Fibroblast of lung (primary cell): Measurements from ENCODE around the gene ROM1.

Experiments used
- EZH2 ChIP-seq: IDR thresholded peaks from 2 replicates; pipeline ENCODE4 v1.5.1; 2012; ENCODE audit warnings: low read length, control low read depth, mild to moderate bottlenecking; ENCODE audit errors: missing control alignments
- TF ChIP-seq, protein P1 (sequence below), 2 donors: IDR thresholded peaks in 1 of 2; conservative IDR thresholded peaks in 1 of 2; 1 replicate in 1 of 2; 2 replicates in 1 of 2; pipeline ENCODE4 v1.5.1; 2011 to 2012; ENCODE audit warnings: low read length in 2 of 2, control low read depth in 1 of 2, inconsistent platforms in 1 of 2, low read depth in 1 of 2, mild to moderate bottlenecking in 1 of 2

DNA sequence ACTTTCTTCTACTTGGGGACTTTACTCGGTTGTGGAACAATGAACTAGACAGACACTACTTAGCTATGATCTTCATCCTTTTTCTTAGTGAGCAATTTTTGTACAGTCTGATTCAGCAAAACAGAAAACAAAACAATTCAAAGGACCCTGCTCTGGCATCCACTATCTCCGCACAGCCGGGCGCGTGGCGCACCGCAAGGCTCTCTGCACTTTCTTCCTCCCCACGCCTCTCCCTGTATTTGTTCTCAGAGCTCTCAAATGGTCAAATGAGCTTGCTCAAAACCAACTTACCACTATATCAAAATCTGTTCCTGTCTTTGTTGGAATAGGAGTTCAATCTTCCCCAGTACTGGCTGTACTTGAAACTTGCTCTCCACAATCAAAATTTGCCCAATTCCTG, 46.8 kb upstream of the ROM1 start:
- TF ChIP-seq, protein P1, sequence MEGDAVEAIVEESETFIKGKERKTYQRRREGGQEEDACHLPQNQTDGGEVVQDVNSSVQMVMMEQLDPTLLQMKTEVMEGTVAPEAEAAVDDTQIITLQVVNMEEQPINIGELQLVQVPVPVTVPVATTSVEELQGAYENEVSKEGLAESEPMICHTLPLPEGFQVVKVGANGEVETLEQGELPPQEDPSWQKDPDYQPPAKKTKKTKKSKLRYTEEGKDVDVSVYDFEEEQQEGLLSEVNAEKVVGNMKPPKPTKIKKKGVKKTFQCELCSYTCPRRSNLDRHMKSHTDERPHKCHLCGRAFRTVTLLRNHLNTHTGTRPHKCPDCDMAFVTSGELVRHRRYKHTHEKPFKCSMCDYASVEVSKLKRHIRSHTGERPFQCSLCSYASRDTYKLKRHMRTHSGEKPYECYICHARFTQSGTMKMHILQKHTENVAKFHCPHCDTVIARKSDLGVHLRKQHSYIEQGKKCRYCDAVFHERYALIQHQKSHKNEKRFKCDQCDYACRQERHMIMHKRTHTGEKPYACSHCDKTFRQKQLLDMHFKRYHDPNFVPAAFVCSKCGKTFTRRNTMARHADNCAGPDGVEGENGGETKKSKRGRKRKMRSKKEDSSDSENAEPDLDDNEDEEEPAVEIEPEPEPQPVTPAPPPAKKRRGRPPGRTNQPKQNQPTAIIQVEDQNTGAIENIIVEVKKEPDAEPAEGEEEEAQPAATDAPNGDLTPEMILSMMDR (conservative IDR thresholded peaks at IDR 0.05 in 1 of 2, IDR thresholded peaks at IDR 0.05 in 1 of 2; ENCODE audit: low read depth in 1 of 2, low read length in 2 of 2), result no peak
- TF ChIP-seq EZH2, result no peak
